GM12891 (cell line): ENCODE results near the gene DCC.

Experiments used
- PAX5 ChIP-seq: IDR thresholded peaks from 2 replicates; pipeline ENCODE4 v1.6.1; 2011; ENCODE audit warnings: low read length, moderate library complexity, mild to moderate bottlenecking; ENCODE audit not compliant: insufficient read depth, severe bottlenecking
- POLR2A ChIP-seq: IDR thresholded peaks from 2 replicates; pipeline ENCODE4 v1.6.1; 2011; ENCODE audit warnings: low read depth, low read length, control low read depth
- POLR2AphosphoS5 ChIP-seq: IDR thresholded peaks from 2 replicates; pipeline ENCODE4 v1.6.1; 2011; ENCODE audit warnings: low read depth, low read length, control low read depth
- SPI1 ChIP-seq: IDR thresholded peaks from 2 replicates; pipeline ENCODE4 v1.6.1; 2011; ENCODE audit warnings: low read depth, low read length, control low read depth
- TAF1 ChIP-seq: IDR thresholded peaks from 2 replicates; pipeline ENCODE4 v1.6.1; 2011; ENCODE audit warnings: low read depth, low read length, control low read depth

GRCh38 chr18:52465391-52465790 lies 125.4 kb downstream of the DCC start:
- TF ChIP-seq POLR2AphosphoS5 (no peak), POLR2A (no peak), SPI1 (no peak), PAX5 (no peak), TAF1 (no peak)
